OCI-LY1 (cell line): ENCODE results near the gene PCDHA13.

Experiments used
- EZH2 ChIP-seq: fragments of 200-600 bp; sonication (generic), shearing (Covaris generic); IDR thresholded peaks from 2 replicates; pipeline ENCODE4 v1.8.0; 2017; ENCODE audit warnings: borderline replicate concordance, mixed run types, mild to moderate bottlenecking, antibody characterized with exemption, low read length, moderate library complexity, mixed read lengths
- TF ChIP-seq, protein P1 (sequence below): fragments of 200-600 bp; sonication (generic), shearing (Covaris generic); IDR thresholded peaks from 2 replicates; pipeline ENCODE4 v1.5.1; 2017; ENCODE audit warnings: mild to moderate bottlenecking, antibody characterized with exemption, low read length, moderate library complexity, mixed read lengths

DNA sequence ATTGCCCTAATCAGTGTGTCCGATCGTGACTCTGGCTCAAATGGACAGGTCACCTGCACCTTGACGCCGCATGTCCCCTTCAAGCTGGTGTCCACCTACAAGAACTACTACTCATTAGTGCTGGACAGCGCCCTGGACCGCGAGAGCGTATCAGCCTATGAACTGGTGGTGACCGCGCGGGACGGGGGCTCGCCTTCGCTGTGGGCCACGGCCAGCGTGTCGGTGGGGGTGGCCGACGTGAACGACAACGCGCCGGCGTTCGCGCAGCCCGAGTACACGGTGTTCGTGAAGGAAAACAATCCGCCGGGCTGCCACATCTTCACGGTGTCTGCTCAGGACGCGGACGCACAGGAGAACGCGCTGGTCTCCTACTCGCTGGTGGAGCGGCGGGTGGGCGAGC is 1.4 kb downstream of the PCDHA13 start:
- TF ChIP-seq EZH2, result no peak
- TF ChIP-seq, protein P1, sequence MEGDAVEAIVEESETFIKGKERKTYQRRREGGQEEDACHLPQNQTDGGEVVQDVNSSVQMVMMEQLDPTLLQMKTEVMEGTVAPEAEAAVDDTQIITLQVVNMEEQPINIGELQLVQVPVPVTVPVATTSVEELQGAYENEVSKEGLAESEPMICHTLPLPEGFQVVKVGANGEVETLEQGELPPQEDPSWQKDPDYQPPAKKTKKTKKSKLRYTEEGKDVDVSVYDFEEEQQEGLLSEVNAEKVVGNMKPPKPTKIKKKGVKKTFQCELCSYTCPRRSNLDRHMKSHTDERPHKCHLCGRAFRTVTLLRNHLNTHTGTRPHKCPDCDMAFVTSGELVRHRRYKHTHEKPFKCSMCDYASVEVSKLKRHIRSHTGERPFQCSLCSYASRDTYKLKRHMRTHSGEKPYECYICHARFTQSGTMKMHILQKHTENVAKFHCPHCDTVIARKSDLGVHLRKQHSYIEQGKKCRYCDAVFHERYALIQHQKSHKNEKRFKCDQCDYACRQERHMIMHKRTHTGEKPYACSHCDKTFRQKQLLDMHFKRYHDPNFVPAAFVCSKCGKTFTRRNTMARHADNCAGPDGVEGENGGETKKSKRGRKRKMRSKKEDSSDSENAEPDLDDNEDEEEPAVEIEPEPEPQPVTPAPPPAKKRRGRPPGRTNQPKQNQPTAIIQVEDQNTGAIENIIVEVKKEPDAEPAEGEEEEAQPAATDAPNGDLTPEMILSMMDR, result no peak
